Stimulated activated CD8-positive, alpha-beta memory T cell treated with anti-CD3 and anti-CD28 coated beads, Interleukin-12 subunit alpha, Interleukin-12 subunit beta, amount 100 ng/mL, for 1 hour (primary cell): Measurements from ENCODE around the gene IGFL2.
"Not testable (repeated sequence)": the region's sequence is repeated elsewhere in the genome, so short reads cannot be mapped to it uniquely, and the experiment has no call there.

Experiments used
- DNase-seq: peaks from one replicate; pipeline ENCODE4 v3.0.0-alpha.2; 2020; ENCODE audit warnings: low read depth

IGFL2 gene

GRCh38 chr19:46142294-46142693 is 5.7 kb upstream of the IGFL2 start:
- DNase-seq, result no peak

DNA sequence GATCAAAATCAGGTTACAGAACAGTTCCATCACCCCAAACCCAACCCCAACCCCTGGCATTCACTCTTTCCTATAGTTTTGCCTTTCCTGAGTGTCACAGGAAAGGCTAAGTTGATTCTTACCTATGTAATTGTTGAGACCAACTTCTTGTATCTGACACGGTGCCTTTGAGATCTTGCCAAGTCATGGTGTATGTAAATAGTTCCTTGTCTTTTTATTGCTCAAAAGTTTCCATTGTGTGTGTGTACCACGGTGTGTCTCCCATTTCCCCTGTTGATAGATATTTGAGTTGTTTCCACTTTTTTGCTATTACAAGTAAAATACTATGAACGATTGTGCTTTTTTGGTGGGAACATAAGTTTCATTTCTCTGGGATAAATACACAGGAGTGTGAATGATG is 3.3 kb upstream of the IGFL2 start:
- DNase-seq, result no peak

GRCh38 chr19:46147166-46147740 is 785 bp upstream of the IGFL2 start:
- no peak for DNase-seq

DNA sequence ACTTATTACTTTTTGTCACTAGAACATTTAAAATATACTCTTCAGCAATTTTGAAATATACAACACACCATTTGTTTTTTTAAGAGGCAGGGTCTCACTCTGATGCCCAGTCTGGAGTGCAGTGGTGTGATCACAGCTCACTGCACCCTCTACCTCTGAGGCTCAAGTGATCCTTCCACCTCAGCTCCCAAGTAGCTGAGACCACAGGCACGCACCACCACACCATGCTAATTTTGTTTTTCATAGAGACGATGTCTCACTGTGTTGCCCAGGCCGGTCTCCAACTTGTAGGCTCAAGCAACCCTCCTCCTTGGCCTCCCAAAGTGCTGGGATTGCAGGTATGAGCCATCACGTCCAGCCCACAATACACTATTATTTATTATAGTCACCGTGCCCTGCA is 2.6 kb downstream of the IGFL2 start:
- DNase-seq, result no peak

DNA sequence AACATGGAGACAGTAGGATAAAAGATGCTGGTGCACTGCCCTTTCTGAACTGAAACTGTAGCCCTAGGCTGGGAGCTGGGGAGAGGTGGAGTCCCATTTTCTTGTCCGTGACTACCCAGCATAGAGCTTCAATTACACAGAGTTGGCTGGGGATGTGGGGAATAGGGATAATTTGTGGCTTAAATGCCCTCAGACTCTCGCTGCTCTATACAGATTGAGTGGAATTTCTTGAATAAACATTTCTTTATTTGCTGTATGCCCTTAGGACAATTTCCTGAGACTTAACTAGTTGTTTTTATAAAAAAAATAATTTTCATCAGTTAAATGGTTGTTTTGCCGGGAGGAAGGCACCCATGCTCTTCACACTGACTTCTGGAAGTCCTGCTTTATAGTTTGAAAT is 7.2 kb downstream of the IGFL2 start:
- DNase-seq, result no peak

DNA sequence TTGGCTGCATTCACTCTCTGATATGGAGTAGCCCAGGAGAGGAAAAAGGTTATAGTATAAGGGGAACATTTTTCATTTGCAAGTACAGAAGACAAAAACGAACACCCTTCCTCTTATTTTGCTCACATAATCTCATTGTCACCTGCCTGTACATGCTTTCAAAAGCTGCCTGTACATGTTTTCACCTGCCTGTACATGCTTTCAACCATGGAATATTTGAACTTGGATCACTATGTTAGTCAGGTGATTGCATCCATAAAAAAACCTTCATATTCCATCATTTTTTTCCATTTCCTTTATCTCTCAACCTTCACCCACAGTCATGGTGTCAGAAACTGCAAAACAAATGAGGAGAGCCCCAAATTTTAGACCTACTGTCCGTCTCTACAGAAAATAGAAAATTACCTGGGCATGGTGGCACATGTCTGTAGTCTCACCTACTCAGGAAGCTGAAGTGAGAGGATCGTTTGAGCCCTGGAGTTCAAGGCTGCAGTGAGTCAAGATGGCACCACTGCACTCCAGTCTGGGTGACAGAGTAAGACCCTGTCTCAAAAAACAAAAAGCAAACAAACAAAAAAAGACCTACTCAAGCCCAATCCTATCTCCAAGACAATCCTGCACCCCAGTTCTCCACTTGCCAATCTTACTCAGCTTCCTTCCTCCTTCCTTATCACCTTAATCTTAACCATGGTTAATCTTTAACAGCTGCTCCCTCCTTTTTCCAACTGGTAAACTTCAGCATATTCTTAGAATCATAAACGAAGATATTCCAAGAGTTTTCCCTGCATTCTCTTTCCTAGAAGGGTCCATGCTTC is 11.6 kb downstream of the IGFL2 start:
- DNase-seq, result no peak

GRCh38 chr19:46160233-46160775 is 12.3 kb downstream of the IGFL2 start:
- no peak for DNase-seq

- DNase-seq, result not testable (repeated sequence)
These were observed 13.7 kb downstream of the IGFL2 start for GRCh38 chr19:46161642-46162257.

- no peak for DNase-seq
These were observed 14.7 kb downstream of the IGFL2 start for GRCh38 chr19:46162731-46163130.

- DNase-seq, result no peak
These were observed 25.9 kb downstream of the IGFL2 start for GRCh38 chr19:46173886-46174480.

DNA sequence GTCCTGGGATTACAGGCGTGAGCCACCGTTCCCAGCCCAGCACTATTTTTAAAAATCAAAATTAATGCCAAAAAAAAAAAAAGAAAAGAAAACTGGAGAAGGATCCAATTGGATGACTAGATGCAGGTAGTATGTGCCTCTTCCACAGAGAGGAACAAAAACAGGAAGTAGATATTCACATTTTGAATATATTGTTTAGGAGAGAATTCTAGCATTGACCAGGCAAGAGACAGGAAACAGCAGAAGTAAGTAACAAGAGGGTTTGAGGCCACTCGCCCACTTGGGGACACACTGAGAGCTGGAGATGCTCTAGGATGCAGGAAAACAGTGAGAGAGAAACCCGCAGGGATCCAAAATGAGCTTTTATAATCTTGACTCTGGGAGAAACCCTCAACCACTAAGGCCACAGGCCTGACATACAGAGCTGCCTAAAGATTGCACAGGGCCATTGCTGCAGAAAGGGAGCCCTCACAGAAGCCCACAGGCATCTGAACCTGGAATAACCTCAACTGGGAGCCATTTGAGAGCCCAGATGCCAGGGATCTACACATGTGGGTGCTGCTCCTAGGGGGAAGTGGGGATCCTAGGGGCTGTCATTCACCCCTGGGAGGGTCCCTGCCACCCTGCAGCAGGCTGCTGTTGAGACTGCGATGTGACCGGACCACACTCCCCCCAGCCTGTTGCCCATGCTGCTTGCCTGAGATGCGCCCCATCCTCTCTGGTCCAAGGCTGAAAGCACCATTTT is 28.2 kb downstream of the IGFL2 start:
- no peak for DNase-seq

- DNase-seq, result no peak
These were observed 31.2 kb downstream of the IGFL2 start for GRCh38 chr19:46179076-46179759.

GRCh38 chr19:46180701-46181387 is 32.8 kb downstream of the IGFL2 start:
- DNase-seq, result no peak

GRCh38 chr19:46181388-46181779 is 33.3 kb downstream of the IGFL2 start:
- no peak for DNase-seq

DNA sequence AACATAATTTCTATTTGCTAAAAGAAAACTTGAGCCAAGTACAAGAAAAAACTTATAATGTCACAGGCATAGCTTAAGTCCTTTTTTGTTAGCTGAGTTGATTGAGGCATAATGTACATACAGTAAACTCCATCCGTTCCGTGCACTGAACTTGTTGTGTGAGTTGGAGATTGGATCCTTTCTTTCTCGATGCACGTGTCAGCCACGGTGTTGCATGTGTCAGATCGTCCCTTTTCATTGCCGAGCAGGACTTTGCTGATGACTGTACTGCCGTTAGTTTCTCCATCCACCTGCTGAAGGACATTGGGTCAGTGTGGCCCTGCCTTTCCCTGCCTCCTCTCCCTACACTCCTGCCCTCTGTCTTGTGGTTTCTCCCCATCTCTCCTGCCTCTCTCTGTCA is 34.4 kb downstream of the IGFL2 start:
- DNase-seq, result no peak

DNA sequence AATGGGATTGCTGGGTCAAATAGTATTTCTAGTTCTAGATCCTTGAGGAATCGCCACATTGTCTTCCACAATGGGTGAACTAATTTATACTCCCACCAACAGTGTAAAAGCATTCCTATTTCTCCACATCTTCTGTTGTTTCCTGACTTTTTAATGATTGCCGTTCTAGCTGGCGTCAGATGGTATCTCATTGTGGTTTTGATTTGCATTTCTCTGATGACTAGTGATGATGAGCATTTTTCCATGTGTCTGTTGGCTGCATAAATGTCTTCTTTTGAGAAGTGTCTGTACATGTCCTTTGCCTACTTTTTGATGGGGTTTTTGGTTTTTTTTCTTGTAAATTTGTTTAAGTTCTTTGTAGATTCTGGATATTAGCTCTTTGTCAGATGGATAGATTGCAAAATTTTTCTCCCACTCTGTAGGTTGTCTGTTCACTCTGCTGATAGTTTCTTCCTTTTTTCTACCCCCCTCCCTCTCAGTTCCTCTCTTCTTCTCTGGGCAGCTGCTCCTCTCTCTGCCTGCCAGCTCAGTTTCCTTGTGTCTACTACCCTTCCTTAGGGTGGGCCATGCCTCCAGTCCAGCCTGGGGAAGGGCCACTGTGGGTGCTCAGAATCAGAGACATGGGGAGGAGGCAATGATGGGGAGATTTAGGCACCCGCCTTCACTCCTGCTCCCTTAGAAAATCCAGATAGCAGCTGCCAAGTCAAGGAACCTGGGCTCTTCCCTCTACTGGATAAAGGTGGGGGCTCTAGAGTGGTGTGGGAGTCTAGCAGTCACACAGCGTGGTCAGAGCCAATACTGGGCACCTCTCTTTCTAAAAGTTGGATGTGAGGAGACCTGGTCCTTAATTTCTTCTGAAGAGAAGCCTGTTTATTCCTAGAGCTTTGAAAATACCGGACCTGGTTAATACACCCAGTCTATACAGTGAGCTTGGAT is 37.0 kb downstream of the IGFL2 start:
- DNase-seq, result not testable (repeated sequence)

DNA sequence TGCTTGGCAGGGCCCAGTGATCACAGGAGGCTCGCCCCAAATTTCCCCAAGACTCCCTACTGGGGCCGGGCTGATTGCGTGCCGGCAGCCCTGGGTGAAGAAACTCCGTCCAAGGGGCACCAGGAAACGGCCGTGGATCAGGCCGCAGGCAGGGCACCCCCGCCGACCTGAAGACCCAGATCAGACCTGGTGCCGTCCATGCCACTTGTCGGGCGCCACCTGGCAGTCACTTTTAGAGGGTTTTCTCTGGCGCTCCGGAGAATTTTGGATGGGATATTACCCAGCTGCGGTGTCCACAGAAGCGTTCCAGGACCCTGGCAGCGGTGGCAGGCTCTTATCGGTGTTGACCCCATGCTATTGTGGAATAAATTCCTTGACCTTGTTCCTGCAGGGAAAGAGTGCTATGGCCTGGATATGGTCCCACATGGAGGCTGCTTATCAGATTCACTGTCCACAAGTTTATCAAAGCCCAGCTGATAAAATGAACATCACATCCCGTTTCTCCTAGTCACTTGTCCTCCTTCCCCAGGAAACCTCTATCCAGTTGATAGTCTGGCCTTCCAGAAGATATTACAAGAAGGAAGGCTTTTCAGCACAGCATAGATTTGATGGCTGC is 38.2 kb downstream of the IGFL2 start:
- DNase-seq, result no peak

DNA sequence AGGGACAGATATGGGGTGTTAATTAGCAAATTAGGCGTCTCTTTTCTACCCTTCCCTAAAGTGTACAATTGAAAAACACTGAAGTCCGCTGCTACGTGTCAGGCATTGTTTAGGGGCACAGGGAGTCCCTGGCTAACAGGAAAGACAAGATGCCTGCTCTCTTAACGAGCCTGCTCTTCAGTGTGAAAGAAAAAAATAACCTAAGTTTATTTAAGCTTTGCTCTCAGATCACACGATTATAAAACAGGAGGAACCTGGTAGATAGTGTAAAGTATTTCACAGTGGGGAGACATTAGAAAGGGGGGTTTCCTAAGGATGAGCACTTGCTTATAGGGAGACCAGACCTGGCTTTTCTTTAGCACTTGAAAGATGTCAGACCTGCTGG is 38.7 kb downstream of the IGFL2 start:
- no peak for DNase-seq
